HG02970 (cell line): ENCODE results near the gene SAGE1.
"Not testable (repeated sequence)": the region's sequence is repeated elsewhere in the genome, so short reads cannot be mapped to it uniquely, and the experiment has no call there.

ENCODE experiments used
- ATAC-seq: cut with Tn5 transposase; IDR thresholded peaks from one replicate; pipeline ENCODE4 v1.9.1; 2021; ENCODE audit warnings: mild to moderate bottlenecking, moderate library complexity, moderate number of reproducible peaks; ENCODE audit not compliant: unreplicated experiment, low FRiP score

SAGE1 gene, protein sequence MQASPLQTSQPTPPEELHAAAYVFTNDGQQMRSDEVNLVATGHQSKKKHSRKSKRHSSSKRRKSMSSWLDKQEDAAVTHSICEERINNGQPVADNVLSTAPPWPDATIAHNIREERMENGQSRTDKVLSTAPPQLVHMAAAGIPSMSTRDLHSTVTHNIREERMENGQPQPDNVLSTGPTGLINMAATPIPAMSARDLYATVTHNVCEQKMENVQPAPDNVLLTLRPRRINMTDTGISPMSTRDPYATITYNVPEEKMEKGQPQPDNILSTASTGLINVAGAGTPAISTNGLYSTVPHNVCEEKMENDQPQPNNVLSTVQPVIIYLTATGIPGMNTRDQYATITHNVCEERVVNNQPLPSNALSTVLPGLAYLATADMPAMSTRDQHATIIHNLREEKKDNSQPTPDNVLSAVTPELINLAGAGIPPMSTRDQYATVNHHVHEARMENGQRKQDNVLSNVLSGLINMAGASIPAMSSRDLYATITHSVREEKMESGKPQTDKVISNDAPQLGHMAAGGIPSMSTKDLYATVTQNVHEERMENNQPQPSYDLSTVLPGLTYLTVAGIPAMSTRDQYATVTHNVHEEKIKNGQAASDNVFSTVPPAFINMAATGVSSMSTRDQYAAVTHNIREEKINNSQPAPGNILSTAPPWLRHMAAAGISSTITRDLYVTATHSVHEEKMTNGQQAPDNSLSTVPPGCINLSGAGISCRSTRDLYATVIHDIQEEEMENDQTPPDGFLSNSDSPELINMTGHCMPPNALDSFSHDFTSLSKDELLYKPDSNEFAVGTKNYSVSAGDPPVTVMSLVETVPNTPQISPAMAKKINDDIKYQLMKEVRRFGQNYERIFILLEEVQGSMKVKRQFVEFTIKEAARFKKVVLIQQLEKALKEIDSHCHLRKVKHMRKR

DNA sequence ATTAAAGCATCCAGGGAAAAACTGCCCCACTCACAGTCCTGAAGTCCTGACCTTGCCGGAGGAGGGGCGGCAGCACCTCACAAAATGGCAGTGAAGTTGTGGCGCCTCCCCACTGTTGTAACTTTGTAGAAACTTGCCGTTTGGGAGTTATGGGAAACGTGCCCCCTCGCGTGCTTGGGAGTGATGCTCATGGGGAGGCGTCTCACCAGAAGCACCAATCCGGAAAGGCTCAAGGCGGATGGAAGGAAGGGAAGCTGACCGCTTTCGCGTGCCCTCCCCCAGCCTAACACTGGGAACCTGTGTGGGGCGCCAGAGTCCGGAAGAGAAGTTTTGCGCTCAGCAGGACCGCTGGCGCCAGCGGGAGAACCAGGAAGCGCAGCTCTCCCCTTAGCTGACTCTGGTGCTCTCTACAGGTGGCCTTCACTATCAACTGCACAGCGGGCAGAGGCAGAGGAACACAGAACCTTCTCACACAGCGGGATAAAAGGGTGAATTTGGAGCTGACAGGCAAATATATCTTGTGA lies at the start of gene SAGE1, which contains the start of gene CT45A10:
Gene SAGE1, plus strand, starts transcription at position 423 of the 524 bp plus-strand sequence. CDS start 2,527 bp downstream, outside the sequence.
Gene CT45A10, minus strand, starts transcription at position 151 of the 524 bp plus-strand sequence. CDS start 8,100 bp downstream, outside the sequence.
- no peak for ATAC-seq

GRCh38 chrX:135854438-135854837 lies 39.1 kb upstream of the SAGE1 start, which contains the start of gene CT45A8:
TSS of gene CT45A8 (minus strand) at chrX:135854538. CDS start at chrX:135850783, 3,755 bp downstream.
- ATAC-seq: not testable (repeated sequence)

GRCh38 chrX:135871712-135872111 lies 21.8 kb upstream of the SAGE1 start, which contains the start of gene CT45A9:
TSS of gene CT45A9 (minus strand) at chrX:135871812. CDS start at chrX:135868061, 3,751 bp downstream.
- not testable (repeated sequence) for ATAC-seq

- not testable (repeated sequence) for ATAC-seq
Measured at GRCh38 chrX:135882741-135883140, 10.8 kb upstream of the SAGE1 start.

DNA sequence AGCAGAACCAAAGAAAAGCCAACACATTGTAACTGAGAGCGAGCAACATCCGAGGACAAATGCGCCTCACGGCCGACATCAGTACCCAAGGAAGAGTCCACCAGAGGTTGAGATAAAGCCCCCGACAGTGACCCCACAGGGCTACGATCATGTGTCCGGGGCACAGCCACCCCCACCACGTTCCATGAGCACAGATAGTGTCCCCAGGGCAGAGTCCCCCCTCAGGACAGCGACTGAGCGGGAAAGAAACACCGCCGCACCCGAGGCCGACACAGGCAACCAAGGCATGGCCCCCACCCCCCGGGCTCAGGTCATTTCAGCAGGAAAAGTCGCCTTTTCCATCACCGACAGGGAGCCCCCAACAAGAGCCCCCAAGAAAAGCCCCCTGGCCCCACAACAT lies 5.3 kb upstream of the SAGE1 start:
- ATAC-seq: not testable (repeated sequence)

DNA sequence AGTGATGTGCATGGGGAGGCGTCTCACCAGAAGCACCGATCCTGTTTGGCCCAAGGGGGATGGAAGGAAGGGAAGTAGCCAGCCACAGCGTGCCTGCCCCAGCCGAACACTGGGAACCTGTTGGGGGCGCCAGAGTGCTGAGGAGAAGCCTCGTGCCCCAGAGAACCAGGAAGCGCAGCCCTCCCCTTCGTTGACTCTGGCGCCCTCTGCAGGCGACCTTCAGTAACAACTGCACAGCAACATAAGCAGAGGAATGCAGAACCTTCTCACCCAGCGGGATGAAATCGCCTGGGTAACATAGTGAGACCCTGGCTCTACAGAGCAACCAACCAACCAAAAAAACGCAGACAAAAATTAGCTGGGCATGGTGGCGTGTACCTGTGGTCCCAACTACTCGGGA lies 4.5 kb upstream of the SAGE1 start:
- not testable (repeated sequence) for ATAC-seq

DNA sequence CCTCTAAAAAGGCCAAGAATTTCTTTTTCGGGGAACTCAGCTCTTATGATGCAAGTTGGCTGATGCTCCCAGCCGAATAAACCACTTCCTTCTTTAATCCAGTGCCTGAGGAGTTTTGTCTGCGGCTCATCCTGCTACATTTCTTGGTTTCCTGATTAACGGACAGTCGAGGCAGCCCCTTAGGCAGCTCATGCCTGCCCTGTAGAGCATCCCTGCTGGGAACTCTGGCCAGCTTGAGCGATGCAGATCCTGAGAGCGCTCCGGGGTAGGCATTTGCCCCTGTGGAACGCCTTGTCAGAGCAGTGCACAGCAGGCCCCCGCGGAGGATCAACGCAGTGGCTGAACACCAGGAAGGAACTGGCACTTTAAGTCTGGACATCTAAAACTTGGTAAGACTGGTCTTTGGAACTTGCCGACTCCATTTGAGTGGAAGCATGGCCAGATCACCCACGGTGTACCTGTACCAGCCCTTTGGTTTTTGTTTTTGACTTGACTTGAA lies 3.4 kb upstream of the SAGE1 start:
- no peak for ATAC-seq

DNA sequence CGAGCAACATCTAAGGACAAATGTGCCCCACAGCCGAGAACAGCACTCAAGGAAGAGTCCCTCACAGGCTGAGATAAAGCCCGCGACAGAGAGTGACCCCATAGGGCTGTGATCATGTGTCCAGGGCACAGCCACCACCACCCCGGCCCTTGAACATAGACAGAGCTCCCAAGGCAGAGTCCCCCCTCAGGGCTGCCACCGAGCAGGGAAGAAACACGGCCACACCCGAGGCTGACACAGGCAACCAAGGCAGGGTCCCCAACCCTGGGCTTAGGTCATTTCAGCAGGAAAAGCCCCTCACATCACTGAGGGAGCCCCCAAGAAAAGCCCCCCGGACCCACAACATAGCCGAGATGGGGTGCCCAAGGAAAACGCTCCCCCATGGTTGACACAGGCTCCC lies 735 bp upstream of the SAGE1 start:
- no peak for ATAC-seq

DNA sequence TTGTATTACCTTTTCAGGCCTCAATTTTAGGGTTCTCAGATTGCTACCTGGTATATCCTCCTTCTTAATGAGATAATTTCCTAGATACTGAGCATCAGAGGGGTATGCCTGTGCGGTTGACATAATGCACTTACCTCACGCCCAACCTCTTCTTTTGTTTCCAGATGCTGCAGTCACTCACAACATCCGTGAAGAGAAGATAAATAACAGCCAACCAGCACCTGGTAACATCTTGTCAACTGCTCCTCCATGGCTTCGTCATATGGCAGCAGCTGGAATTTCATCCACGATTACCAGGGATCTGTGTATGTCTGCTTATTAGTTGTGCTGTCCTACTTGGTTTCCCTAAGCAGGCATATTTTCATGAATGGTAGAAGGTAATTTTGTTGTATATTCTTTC lies 16.7 kb downstream of the SAGE1 start:
- ATAC-seq: no peak

DNA sequence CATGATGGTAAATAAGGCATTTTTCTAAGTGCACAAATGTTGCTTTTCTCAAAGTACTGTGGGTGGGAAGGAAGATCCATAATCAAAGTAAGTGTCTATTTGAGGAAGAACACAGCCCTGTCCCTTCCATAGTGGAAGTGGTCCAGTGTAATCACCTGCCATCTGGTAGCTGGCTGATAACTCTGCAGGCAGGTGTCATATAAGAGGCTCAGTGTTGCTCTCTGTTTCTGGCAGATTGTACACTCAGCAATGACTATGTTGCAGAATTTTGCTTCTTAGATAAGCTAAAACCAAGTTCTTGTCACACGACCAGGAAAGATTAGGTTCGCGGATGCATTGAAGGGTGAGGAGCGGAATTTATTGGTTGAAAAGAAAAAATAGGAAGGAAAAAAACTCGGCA lies 20.9 kb downstream of the SAGE1 start:
- ATAC-seq: no peak

GRCh38 chrX:135920516-135920915 lies 27.0 kb downstream of the SAGE1 start:
- not testable (repeated sequence) for ATAC-seq

DNA sequence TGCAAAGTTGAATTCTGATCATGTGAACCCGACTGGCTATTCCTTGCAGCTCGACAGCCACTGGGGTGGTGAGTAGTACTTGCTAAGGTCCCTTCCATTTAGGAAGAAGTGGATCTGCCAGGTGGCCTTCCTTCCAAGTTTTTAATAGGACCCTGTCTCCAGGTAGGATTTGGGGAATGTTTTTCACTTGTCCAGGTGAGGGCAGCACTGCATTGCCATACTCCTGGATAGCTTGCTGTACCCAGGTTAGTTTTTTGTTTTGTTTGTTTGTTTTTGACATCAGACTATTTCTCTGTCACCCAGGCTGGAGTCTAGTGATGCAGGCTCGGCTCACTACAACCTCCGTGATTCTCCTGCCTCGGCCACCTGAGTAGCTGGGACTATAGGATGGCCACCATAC lies 29.8 kb downstream of the SAGE1 start:
- no peak for ATAC-seq

DNA sequence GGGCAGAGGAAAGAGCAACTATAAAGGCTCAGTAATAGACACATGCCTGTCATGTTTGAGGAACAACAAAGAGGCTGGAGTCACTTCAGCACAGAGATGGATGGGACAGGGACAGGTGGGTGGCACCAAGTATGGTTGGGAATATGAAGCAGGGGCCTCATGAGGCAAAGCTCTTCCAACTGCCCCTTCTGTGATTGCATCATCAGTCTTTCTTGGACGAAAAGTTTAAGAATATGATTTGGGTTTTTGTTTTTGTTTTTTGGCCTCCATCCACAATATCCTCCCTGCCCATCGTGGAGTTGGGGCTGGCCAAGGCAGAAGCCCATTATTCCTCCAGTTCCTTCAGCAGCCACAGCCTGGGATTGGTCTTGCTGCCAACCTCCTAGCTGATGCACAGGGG lies 34.4 kb downstream of the SAGE1 start:
- ATAC-seq: no peak

GRCh38 chrX:135931644-135932487 lies 38.4 kb downstream of the SAGE1 start:
- no peak for ATAC-seq

DNA sequence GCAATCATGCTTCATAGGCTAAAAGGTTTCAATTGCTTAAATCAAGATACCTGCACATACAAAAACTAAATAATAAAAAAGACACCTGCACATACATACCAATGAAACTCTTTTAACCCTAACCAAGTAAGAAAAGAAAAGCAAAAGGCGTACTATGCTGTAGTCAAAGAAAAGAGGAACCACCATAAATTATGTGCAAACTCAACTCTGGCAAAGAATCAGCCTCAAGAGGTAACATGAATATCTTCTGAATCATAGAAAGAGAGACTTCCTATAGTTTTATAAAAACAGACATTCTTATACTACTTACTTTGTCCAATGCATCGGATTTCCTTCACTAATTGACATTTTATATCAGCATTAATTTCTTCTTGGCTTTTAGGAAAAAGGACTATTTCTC lies 51.0 kb downstream of the SAGE1 start:
- ATAC-seq: no peak

DNA sequence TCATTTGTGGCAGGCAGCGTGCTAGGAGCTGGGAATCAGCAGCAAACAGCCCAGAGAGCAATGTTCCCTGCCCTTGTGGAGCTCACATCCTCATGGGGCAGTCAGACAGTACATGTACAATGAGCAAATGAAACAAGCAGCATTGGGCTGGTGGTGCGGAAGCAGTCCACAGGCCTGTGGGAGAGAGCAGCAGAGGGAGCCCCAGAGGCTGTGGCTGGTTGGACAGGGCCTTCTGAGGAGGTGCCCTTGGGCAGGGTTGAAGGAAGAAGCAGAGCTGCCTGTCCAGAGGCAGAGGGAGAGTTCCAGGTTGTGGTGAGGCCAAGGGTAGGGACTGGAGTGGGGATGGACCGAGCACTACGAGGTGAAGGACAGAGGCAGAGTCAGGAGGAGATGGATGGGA lies 57.8 kb downstream of the SAGE1 start:
- no peak for ATAC-seq
